ENCODE measurements around the gene DLG2.

GRCh38 chr11:84906995-84907394 is 720.1 kb downstream of the DLG2 start:
- TF ChIP-seq EZH2 (IDR thresholded peaks at IDR 0.05; ENCODE audit: borderline replicate concordance, low read length) (no peak), CTCF (conservative IDR thresholded peaks at IDR 0.05 in 1 of 2, IDR thresholded peaks at IDR 0.05 in 1 of 2; ENCODE audit: extremely low read depth in 1 of 2, insufficient read depth in 1 of 2, low read depth in 1 of 2, low read length in 2 of 2) (no peak)
